ENCODE measurements around the gene CTSW. TPM values are rescaled to one million over a fixed set of nuclear protein-coding genes. Genes with fewer than 3 reads are reported as not detected.

The CTSW gene
- total RNA-seq, 1 donor from 2014 or later = not detected

DNA sequence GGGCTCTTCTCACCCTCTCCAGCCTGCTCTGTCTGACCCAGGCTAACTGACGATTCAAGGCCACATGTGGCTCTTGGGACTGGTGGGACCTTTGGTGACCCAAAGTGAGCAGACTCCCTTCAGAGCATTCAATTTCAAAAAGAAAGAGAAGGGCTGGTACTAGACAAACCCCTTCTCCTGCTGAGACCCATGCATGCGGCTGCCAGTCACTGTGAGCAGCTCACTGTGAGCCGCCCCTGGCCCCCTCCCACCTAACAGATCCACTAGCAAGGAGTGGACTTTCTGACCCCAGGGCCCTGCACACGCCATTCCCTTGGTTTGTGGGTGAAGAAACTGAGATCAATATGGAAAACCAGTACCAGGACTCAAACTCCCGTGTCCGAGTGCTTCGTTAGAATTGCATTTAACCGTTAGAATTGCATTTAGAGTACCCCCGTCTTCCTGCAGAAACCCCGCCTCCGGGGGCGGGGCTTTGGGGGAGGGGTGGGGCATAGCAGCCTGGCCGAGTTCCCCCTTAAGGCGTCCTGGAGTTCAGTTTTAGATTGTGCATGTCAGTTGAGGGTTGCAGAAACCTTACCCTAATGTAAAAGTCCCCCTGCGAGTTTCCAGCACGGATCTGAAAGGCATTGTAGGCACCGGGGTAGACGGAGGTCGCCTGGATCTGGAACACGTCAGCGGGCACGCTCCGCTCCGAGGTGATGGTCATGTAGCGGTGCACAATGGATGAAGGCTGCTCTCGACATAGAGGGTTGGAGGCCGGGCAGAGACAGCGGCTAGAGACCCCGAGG lies 12.2 kb upstream of the CTSW start:
- H3K27ac Mint-ChIP-seq (ENCODE audit: unreplicated experiment) = peak overlapping the region; percentile 84
- peaks cover 24% of the 10 kb centered on the region for H3K27me3 Mint-ChIP-seq (ENCODE audit: unreplicated experiment)
- no peaks in the 10 kb centered on the region for H3K9me3 Mint-ChIP-seq (ENCODE audit: unreplicated experiment)
- H3K4me1 Mint-ChIP-seq (ENCODE audit: unreplicated experiment) = peaks cover 43% of the 10 kb centered on the region
- H3K36me3 Mint-ChIP-seq (ENCODE audit: low read depth, unreplicated experiment) = peaks cover 28% of the 10 kb centered on the region
- no peak for TF ChIP-seq CTCF (IDR thresholded peaks at IDR 0.05; ENCODE audit: unreplicated experiment)
- no peak for DNase-seq (ENCODE audit: low spot score)
- H3K4me3 Mint-ChIP-seq (ENCODE audit: unreplicated experiment) = peak overlapping the region; percentile 79

GRCh38 chr11:65868076-65868667 lies 11.5 kb upstream of the CTSW start:
- no peak for DNase-seq (ENCODE audit: low spot score)
- H3K4me3 Mint-ChIP-seq (ENCODE audit: unreplicated experiment) = no peak overlapping the region
- peaks cover 25% of the 10 kb centered on the region for H3K27me3 Mint-ChIP-seq (ENCODE audit: unreplicated experiment)
- no peaks in the 10 kb centered on the region for H3K9me3 Mint-ChIP-seq (ENCODE audit: unreplicated experiment)
- H3K36me3 Mint-ChIP-seq (ENCODE audit: low read depth, unreplicated experiment) = peaks cover 27% of the 10 kb centered on the region
- H3K27ac Mint-ChIP-seq (ENCODE audit: unreplicated experiment) = no peak overlapping the region
- TF ChIP-seq CTCF (IDR thresholded peaks at IDR 0.05; ENCODE audit: unreplicated experiment) = no peak
- peaks cover 43% of the 10 kb centered on the region for H3K4me1 Mint-ChIP-seq (ENCODE audit: unreplicated experiment)

DNA sequence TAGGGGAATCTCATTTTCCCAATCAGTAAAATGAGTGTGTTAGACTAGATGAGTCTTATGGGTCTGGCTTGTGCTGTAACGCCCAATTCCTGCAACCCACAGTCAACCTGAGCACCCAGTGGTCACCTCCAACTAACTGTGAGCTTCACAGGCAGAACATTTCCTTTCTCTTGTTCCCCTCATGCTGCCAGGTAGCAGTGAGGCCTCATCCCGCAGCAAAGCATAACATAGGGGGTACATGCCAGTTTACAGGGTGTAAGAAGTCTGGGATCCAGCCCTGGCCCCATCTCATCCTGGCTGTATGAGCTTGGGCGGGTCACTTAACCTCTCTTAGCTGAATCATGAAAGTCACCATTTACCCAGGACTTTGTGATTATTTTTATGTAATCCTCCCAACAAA lies 10.7 kb upstream of the CTSW start:
- no peak for TF ChIP-seq CTCF (IDR thresholded peaks at IDR 0.05; ENCODE audit: unreplicated experiment)
- Mint-ChIP-seq H3K4me3 (ENCODE audit: unreplicated experiment) (peak overlapping the region; percentile 69), H3K9me3 (ENCODE audit: unreplicated experiment) (no peaks in the 10 kb centered on the region), H3K27me3 (ENCODE audit: unreplicated experiment) (peaks cover 26% of the 10 kb centered on the region), H3K36me3 (ENCODE audit: low read depth, unreplicated experiment) (peaks cover 28% of the 10 kb centered on the region), H3K27ac (ENCODE audit: unreplicated experiment) (no peak overlapping the region), H3K4me1 (ENCODE audit: unreplicated experiment) (peaks cover 43% of the 10 kb centered on the region)
- DNase-seq (ENCODE audit: low spot score) = no peak

GRCh38 chr11:65869643-65870306 lies 9.9 kb upstream of the CTSW start:
- Mint-ChIP-seq H3K4me3 (ENCODE audit: unreplicated experiment) (peak overlapping the region; percentile 85), H3K9me3 (ENCODE audit: unreplicated experiment) (no peaks in the 10 kb centered on the region), H3K27me3 (ENCODE audit: unreplicated experiment) (peaks cover 27% of the 10 kb centered on the region), H3K27ac (ENCODE audit: unreplicated experiment) (no peak overlapping the region), H3K36me3 (ENCODE audit: low read depth, unreplicated experiment) (peaks cover 24% of the 10 kb centered on the region), H3K4me1 (ENCODE audit: unreplicated experiment) (peaks cover 43% of the 10 kb centered on the region)
- TF ChIP-seq CTCF (IDR thresholded peaks at IDR 0.05; ENCODE audit: unreplicated experiment) = no peak
- DNase-seq (ENCODE audit: low spot score) = no peak

GRCh38 chr11:65870307-65870658 lies 9.4 kb upstream of the CTSW start:
- Mint-ChIP-seq H3K27me3 (ENCODE audit: unreplicated experiment) (peaks cover 27% of the 10 kb centered on the region), H3K4me1 (ENCODE audit: unreplicated experiment) (peaks cover 43% of the 10 kb centered on the region), H3K27ac (ENCODE audit: unreplicated experiment) (peak overlapping the region; percentile 80), H3K36me3 (ENCODE audit: low read depth, unreplicated experiment) (peaks cover 20% of the 10 kb centered on the region), H3K4me3 (ENCODE audit: unreplicated experiment) (peak overlapping the region; percentile 85), H3K9me3 (ENCODE audit: unreplicated experiment) (no peaks in the 10 kb centered on the region)
- no peak for DNase-seq (ENCODE audit: low spot score)
- TF ChIP-seq CTCF (IDR thresholded peaks at IDR 0.05; ENCODE audit: unreplicated experiment) = no peak
